Stimulated activated naive CD8-positive, alpha-beta T cell treated with anti-CD3 and anti-CD28 coated beads, Interleukin-15, amount 100 ng/mL, for 72 hours (primary cell): ENCODE data around the gene PPP1R36.

Experiments
- ATAC-seq: fragments of 150-1000 bp; cut with Tn5 transposase; 2 replicates; pipeline ENCODE4 v1.10.0; 2021; ENCODE audit warnings: mild to moderate bottlenecking, moderate library complexity
- DNase-seq, 2 donors: peaks; one replicate each; pipeline ENCODE4 v3.0.0; 2021 to 2022
- H3K27ac Mint-ChIP-seq, 2 donors: one replicate each; pipeline ENCODE4 v1.8.0; 2022; ENCODE audit warnings: mild to moderate bottlenecking in 2 of 2, mixed read lengths in 2 of 2, moderate library complexity in 2 of 2
- H3K27me3 Mint-ChIP-seq: one replicate; pipeline ENCODE4 v1.8.0; 2022; ENCODE audit warnings: mixed read lengths
- H3K4me1 Mint-ChIP-seq: one replicate; pipeline ENCODE4 v1.8.0; 2022; ENCODE audit warnings: mild to moderate bottlenecking, mixed read lengths
- H3K4me3 Mint-ChIP-seq, 2 donors: one replicate each; pipeline ENCODE4 v1.8.0; 2022; ENCODE audit warnings: mild to moderate bottlenecking in 2 of 2, mixed read lengths in 2 of 2, moderate library complexity in 1 of 2
- H3K9me3 Mint-ChIP-seq, 2 donors: one replicate each; pipeline ENCODE4 v1.8.0; 2022; ENCODE audit warnings: mixed read lengths in 2 of 2

The PPP1R36 gene

GRCh38 chr14:64636208-64636979 lies 86.6 kb downstream of the PPP1R36 start:
- H3K9me3 Mint-ChIP-seq, result no peaks in the 10 kb centered on the region
- DNase-seq, result peak; percentile 70
- no peak overlapping the region for H3K4me3 Mint-ChIP-seq
- peak; percentile 92 for ATAC-seq
- H3K27me3 Mint-ChIP-seq, result peaks cover 6% of the 10 kb centered on the region
- H3K27ac Mint-ChIP-seq, result no peak overlapping the region
- peaks cover 10% of the 10 kb centered on the region for H3K4me1 Mint-ChIP-seq

GRCh38 chr14:64636980-64637429 lies 87.2 kb downstream of the PPP1R36 start:
- DNase-seq (no peak), ATAC-seq (no peak)
- H3K9me3 Mint-ChIP-seq, result no peaks in the 10 kb centered on the region
- H3K27ac Mint-ChIP-seq, result no peak overlapping the region
- H3K27me3 Mint-ChIP-seq, result peaks cover 6% of the 10 kb centered on the region
- no peak overlapping the region for H3K4me3 Mint-ChIP-seq
- H3K4me1 Mint-ChIP-seq, result peaks cover 10% of the 10 kb centered on the region

- ATAC-seq (no peak), DNase-seq (no peak)
- peaks cover 6% of the 10 kb centered on the region for H3K27me3 Mint-ChIP-seq
- no peaks in the 10 kb centered on the region for H3K9me3 Mint-ChIP-seq
- H3K4me1 Mint-ChIP-seq, result peaks cover 10% of the 10 kb centered on the region
- H3K4me3 Mint-ChIP-seq, result no peak overlapping the region
- H3K27ac Mint-ChIP-seq, result no peak overlapping the region
Measured at GRCh38 chr14:64637735-64638473, 88.1 kb downstream of the PPP1R36 start.

GRCh38 chr14:64638625-64639024 lies 88.9 kb downstream of the PPP1R36 start:
- Mint-ChIP-seq H3K9me3 (no peaks in the 10 kb centered on the region), H3K27ac (no peak overlapping the region), H3K4me1 (peaks cover 10% of the 10 kb centered on the region), H3K27me3 (peaks cover 6% of the 10 kb centered on the region), H3K4me3 (no peak overlapping the region)
- no peak for ATAC-seq
- no peak for DNase-seq
